ENCODE data around the gene ZFP57.

The ZFP57 gene

GRCh38 chr6:29709188-29709587 lies 28.2 kb upstream of the ZFP57 start:
- H3K27ac Mint-ChIP-seq = peak overlapping the region; percentile 86
- H3K36me3 Mint-ChIP-seq = no peaks in the 10 kb centered on the region
- peak overlapping the region; percentile 66 for H3K4me3 Mint-ChIP-seq
- ATAC-seq (peak; percentile 39), DNase-seq (ENCODE audit: low spot score in 2 of 2) (no peak)
- H3K4me1 Mint-ChIP-seq = peaks cover 57% of the 10 kb centered on the region
- H3K9me3 Mint-ChIP-seq = no peaks in the 10 kb centered on the region

GRCh38 chr6:29708432-29709179 lies 27.7 kb upstream of the ZFP57 start:
- DNase-seq (ENCODE audit: low spot score in 2 of 2) (peak in 1 of 2 donors; percentile 70), ATAC-seq (peak; percentile 84)
- Mint-ChIP-seq H3K4me3 (peak overlapping the region; percentile 66), H3K4me1 (peaks cover 57% of the 10 kb centered on the region), H3K9me3 (no peaks in the 10 kb centered on the region), H3K36me3 (no peaks in the 10 kb centered on the region), H3K27ac (peak overlapping the region; percentile 86)

GRCh38 chr6:29705389-29706231 lies 24.7 kb upstream of the ZFP57 start:
- no peak overlapping the region for H3K4me3 Mint-ChIP-seq

GRCh38 chr6:29702519-29703103 lies 21.7 kb upstream of the ZFP57 start:
- Mint-ChIP-seq H3K4me3 (no peak overlapping the region), H3K27ac (no peak overlapping the region), H3K4me1 (peaks cover 12% of the 10 kb centered on the region), H3K36me3 (no peaks in the 10 kb centered on the region), H3K9me3 (no peaks in the 10 kb centered on the region)
- ATAC-seq (peak; percentile 92), DNase-seq (ENCODE audit: low spot score in 2 of 2) (peak; percentile 78 to 87)

More at GRCh38 chr6:29705389-29706231, 24.7 kb upstream of the ZFP57 start:
- Mint-ChIP-seq H3K36me3 (no peaks in the 10 kb centered on the region), H3K27ac (peak overlapping the region; percentile 14), H3K4me1 (peaks cover 42% of the 10 kb centered on the region), H3K9me3 (no peaks in the 10 kb centered on the region)
- DNase-seq (ENCODE audit: low spot score in 2 of 2) (peak in 1 of 2 donors; percentile 45), ATAC-seq (no peak)

- ATAC-seq (no peak), DNase-seq (ENCODE audit: low spot score in 2 of 2) (no peak)
- H3K36me3 Mint-ChIP-seq = no peaks in the 10 kb centered on the region
- no peak overlapping the region for H3K27ac Mint-ChIP-seq
- H3K4me1 Mint-ChIP-seq = no peaks in the 10 kb centered on the region
- H3K4me3 Mint-ChIP-seq = no peak overlapping the region
- H3K9me3 Mint-ChIP-seq = peaks cover 4% of the 10 kb centered on the region
Measured at GRCh38 chr6:29696147-29697125, 15.5 kb upstream of the ZFP57 start.

- Mint-ChIP-seq H3K27ac (no peak overlapping the region), H3K4me1 (no peaks in the 10 kb centered on the region), H3K36me3 (no peaks in the 10 kb centered on the region), H3K4me3 (no peak overlapping the region), H3K9me3 (peaks cover 4% of the 10 kb centered on the region)
- DNase-seq (ENCODE audit: low spot score in 2 of 2) (no peak), ATAC-seq (no peak)
Measured at GRCh38 chr6:29694637-29695036, 13.7 kb upstream of the ZFP57 start.

GRCh38 chr6:29685718-29686326 lies 4.9 kb upstream of the ZFP57 start:
- Mint-ChIP-seq H3K4me3 (no peak overlapping the region), H3K36me3 (no peaks in the 10 kb centered on the region), H3K4me1 (no peaks in the 10 kb centered on the region), H3K9me3 (no peaks in the 10 kb centered on the region), H3K27ac (no peak overlapping the region)
- DNase-seq (ENCODE audit: low spot score in 2 of 2) (no peak), ATAC-seq (no peak)

GRCh38 chr6:29681811-29682210 lies 859 bp upstream of the ZFP57 start:
- no peak for ATAC-seq
- DNase-seq (ENCODE audit: low spot score in 2 of 2) = no peak
- no peaks in the 10 kb centered on the region for H3K9me3 Mint-ChIP-seq
- H3K27ac Mint-ChIP-seq = no peak overlapping the region
- H3K4me1 Mint-ChIP-seq = peaks cover 6% of the 10 kb centered on the region
- H3K36me3 Mint-ChIP-seq = no peaks in the 10 kb centered on the region
- H3K4me3 Mint-ChIP-seq = no peak overlapping the region

GRCh38 chr6:29680416-29680815 lies 536 bp downstream of the ZFP57 start:
- DNase-seq (ENCODE audit: low spot score in 2 of 2) (no peak), ATAC-seq (peak; percentile 31)
- H3K9me3 Mint-ChIP-seq = no peaks in the 10 kb centered on the region
- no peaks in the 10 kb centered on the region for H3K36me3 Mint-ChIP-seq
- H3K27ac Mint-ChIP-seq = no peak overlapping the region
- H3K4me3 Mint-ChIP-seq = peak overlapping the region; percentile 60
- peaks cover 9% of the 10 kb centered on the region for H3K4me1 Mint-ChIP-seq

- ATAC-seq = no peak
- Mint-ChIP-seq H3K36me3 (no peaks in the 10 kb centered on the region), H3K4me3 (peak overlapping the region; percentile 60), H3K27ac (no peak overlapping the region), H3K4me1 (peaks cover 9% of the 10 kb centered on the region), H3K9me3 (no peaks in the 10 kb centered on the region)
- no peak for DNase-seq (ENCODE audit: low spot score in 2 of 2)
Measured at GRCh38 chr6:29679962-29680361, 990 bp downstream of the ZFP57 start.

- Mint-ChIP-seq H3K9me3 (no peaks in the 10 kb centered on the region), H3K4me3 (no peak overlapping the region), H3K27ac (no peak overlapping the region), H3K4me1 (peaks cover 9% of the 10 kb centered on the region), H3K36me3 (no peaks in the 10 kb centered on the region)
- DNase-seq (ENCODE audit: low spot score in 2 of 2) = no peak
- peak; percentile 34 for ATAC-seq
Measured at GRCh38 chr6:29678114-29678513, 2.8 kb downstream of the ZFP57 start.

GRCh38 chr6:29676981-29677601 lies 3.9 kb downstream of the ZFP57 start:
- Mint-ChIP-seq H3K4me1 (peaks cover 9% of the 10 kb centered on the region), H3K9me3 (no peaks in the 10 kb centered on the region), H3K36me3 (no peaks in the 10 kb centered on the region), H3K4me3 (no peak overlapping the region), H3K27ac (peak overlapping the region; percentile 9)
- DNase-seq (ENCODE audit: low spot score in 2 of 2) = no peak
- peak; percentile 16 for ATAC-seq

- no peak for DNase-seq (ENCODE audit: low spot score in 2 of 2)
- no peak for ATAC-seq
- H3K4me3 Mint-ChIP-seq = no peak overlapping the region
- H3K4me1 Mint-ChIP-seq = peaks cover 9% of the 10 kb centered on the region
- H3K9me3 Mint-ChIP-seq = no peaks in the 10 kb centered on the region
- H3K36me3 Mint-ChIP-seq = no peaks in the 10 kb centered on the region
- no peak overlapping the region for H3K27ac Mint-ChIP-seq
Measured at GRCh38 chr6:29675561-29675960, 5.4 kb downstream of the ZFP57 start.

- Mint-ChIP-seq H3K9me3 (no peaks in the 10 kb centered on the region), H3K4me3 (no peak overlapping the region), H3K36me3 (no peaks in the 10 kb centered on the region), H3K4me1 (peaks cover 9% of the 10 kb centered on the region), H3K27ac (no peak overlapping the region)
- DNase-seq (ENCODE audit: low spot score in 2 of 2) (no peak), ATAC-seq (no peak)
Measured at GRCh38 chr6:29674008-29674407, 6.9 kb downstream of the ZFP57 start.
